Keratinocyte (primary cell): ENCODE measurements around the gene CDHR2. TPM values are rescaled to one million over a fixed set of nuclear protein-coding genes. Genes with fewer than 3 reads are reported as not detected.

Experiments used
- DNase-seq: peaks from one replicate; pipeline ENCODE4 v3.0.0-alpha.2; 2011; ENCODE audit warnings: low read depth, missing footprints, low spot score
- FAIRE-seq: peaks from 2 replicates; lab custom pipeline; 2011; peaks lifted over from hg19 to GRCh38; lab: Jason Lieb, UNC
- H2AFZ ChIP-seq: 2 replicates; pipeline ENCODE4 v1.6.0; 2012; ENCODE audit warnings: low read length, control low read depth, inconsistent platforms; ENCODE audit not compliant: control insufficient read depth
- H3K27ac ChIP-seq: 2 replicates; pipeline ENCODE4 v1.5.1; 2011; ENCODE audit warnings: low read length; ENCODE audit not compliant: control insufficient read depth, insufficient read depth
- H3K27me3 ChIP-seq: 3 replicates; pipeline ENCODE4 v1.6.0; 2011; ENCODE audit warnings: low read length; ENCODE audit not compliant: control insufficient read depth, insufficient read depth; ENCODE audit errors: extremely low read depth
- H3K36me3 ChIP-seq, 2 experiments: 2 replicates in 1 of 2; 3 replicates in 1 of 2; pipeline ENCODE4 v1.5.1; 2011; ENCODE audit warnings: low read length in 2 of 2, mild to moderate bottlenecking in 1 of 2; ENCODE audit not compliant: control insufficient read depth in 2 of 2, insufficient read depth in 2 of 2; ENCODE audit errors: extremely low read depth in 1 of 2
- H3K4me1 ChIP-seq: 3 replicates; pipeline ENCODE4 v1.5.1; 2011; ENCODE audit warnings: low read length; ENCODE audit not compliant: control insufficient read depth, insufficient read depth; ENCODE audit errors: extremely low read depth
- H3K4me2 ChIP-seq: 3 replicates; pipeline ENCODE4 v1.6.0; 2011; ENCODE audit warnings: low read depth, low read length; ENCODE audit not compliant: control insufficient read depth, insufficient read depth; ENCODE audit errors: extremely low read depth
- H3K4me3 ChIP-seq, 3 experiments: fragments of 200-600 bp in 1 of 3; sonication (generic) in 1 of 3; 2 replicates in 2 of 3; 3 replicates in 1 of 3; pipeline ENCODE4 v1.5.1; 2011 to 2016; ENCODE audit warnings: low read length in 3 of 3, mild to moderate bottlenecking in 3 of 3, control low read depth in 2 of 3, inconsistent platforms in 1 of 3, low read depth in 1 of 3, mixed read lengths in 1 of 3, mixed run types in 1 of 3, moderate library complexity in 1 of 3; ENCODE audit not compliant: control insufficient read depth in 2 of 3, insufficient read depth in 2 of 3; ENCODE audit errors: extremely low read depth in 1 of 3
- H3K79me2 ChIP-seq: 2 replicates; pipeline ENCODE4 v1.6.0; 2012; ENCODE audit warnings: low read length; ENCODE audit not compliant: control insufficient read depth, insufficient read depth
- H3K9ac ChIP-seq: 3 replicates; pipeline ENCODE4 v1.6.0; 2011; ENCODE audit warnings: low read length; ENCODE audit not compliant: control insufficient read depth, insufficient read depth; ENCODE audit errors: extremely low read depth
- H3K9me1 ChIP-seq: 3 replicates; pipeline ENCODE4 v1.6.0; 2011; ENCODE audit warnings: low read length; ENCODE audit not compliant: control insufficient read depth, insufficient read depth; ENCODE audit errors: extremely low read depth
- H3K9me3 ChIP-seq: 2 replicates; pipeline ENCODE4 v1.5.1; 2012; ENCODE audit warnings: low read depth, low read length; ENCODE audit not compliant: control insufficient read depth
- H4K20me1 ChIP-seq: 3 replicates; pipeline ENCODE4 v1.6.0; 2011; ENCODE audit warnings: low read length; ENCODE audit not compliant: control insufficient read depth, insufficient read depth; ENCODE audit errors: extremely low read depth
- EZH2 ChIP-seq: IDR thresholded peaks from one replicate; pipeline ENCODE4 v1.6.1; 2012; ENCODE audit warnings: inconsistent platforms, mild to moderate bottlenecking, low read length, moderate library complexity
- dilution Hi-C: fragments of 300-500 bp; cut with MboI; formaldehyde crosslinking; loops from one replicate; pipeline ENCODE4 v1.7.0; 2020; ENCODE audit warnings: low sequenced_read_pairs; ENCODE audit not compliant: extremely low pct_ligation_motif_present
- polyA plus RNA-seq, 5 experiments: library from polyadenylated mRNA; depleted of rRNA in 3 of 5; stranded (reverse) in 3 of 5; stranded (forward) in 1 of 5; unstranded in 1 of 5; fragments of >200 nt; gene quantifications; 1 replicate in 1 of 5; 2 replicates in 3 of 5; 3 replicates in 1 of 5; pipeline versions ENCODE4 v1.2.1 to v1.2.3, GENCODE V29; 2011 to 2012; ENCODE audit warnings: missing spikeins in 2 of 5, low read depth in 1 of 5, low replicate concordance in 1 of 5
- TF ChIP-seq, protein P1 (sequence below), 3 experiments: IDR thresholded peaks in 1 of 3; conservative IDR thresholded peaks in 1 of 3; optimal IDR thresholded peaks in 1 of 3; 2 replicates in 2 of 3; 3 replicates in 1 of 3; pipeline versions ENCODE3 to v1.5.1; 2011; ENCODE audit warnings: low read length in 3 of 3, mild to moderate bottlenecking in 3 of 3, moderate library complexity in 2 of 3, control low read depth in 1 of 3, inconsistent platforms in 1 of 3; ENCODE audit not compliant: insufficient read depth in 2 of 3; ENCODE audit errors: extremely low read depth in 1 of 3

The CDHR2 gene
- polyA plus RNA-seq, 1 donor (not counting 4 experiments of a cell fraction or from before 2014, with no cell fraction given) = not detected

GRCh38 chr5:176624142-176624541 lies 75.0 kb downstream of the CDHR2 start:
- no peak overlapping the region for H3K27ac ChIP-seq
- TF ChIP-seq EZH2 = no peak
- TF ChIP-seq, protein P1, sequence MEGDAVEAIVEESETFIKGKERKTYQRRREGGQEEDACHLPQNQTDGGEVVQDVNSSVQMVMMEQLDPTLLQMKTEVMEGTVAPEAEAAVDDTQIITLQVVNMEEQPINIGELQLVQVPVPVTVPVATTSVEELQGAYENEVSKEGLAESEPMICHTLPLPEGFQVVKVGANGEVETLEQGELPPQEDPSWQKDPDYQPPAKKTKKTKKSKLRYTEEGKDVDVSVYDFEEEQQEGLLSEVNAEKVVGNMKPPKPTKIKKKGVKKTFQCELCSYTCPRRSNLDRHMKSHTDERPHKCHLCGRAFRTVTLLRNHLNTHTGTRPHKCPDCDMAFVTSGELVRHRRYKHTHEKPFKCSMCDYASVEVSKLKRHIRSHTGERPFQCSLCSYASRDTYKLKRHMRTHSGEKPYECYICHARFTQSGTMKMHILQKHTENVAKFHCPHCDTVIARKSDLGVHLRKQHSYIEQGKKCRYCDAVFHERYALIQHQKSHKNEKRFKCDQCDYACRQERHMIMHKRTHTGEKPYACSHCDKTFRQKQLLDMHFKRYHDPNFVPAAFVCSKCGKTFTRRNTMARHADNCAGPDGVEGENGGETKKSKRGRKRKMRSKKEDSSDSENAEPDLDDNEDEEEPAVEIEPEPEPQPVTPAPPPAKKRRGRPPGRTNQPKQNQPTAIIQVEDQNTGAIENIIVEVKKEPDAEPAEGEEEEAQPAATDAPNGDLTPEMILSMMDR (optimal IDR thresholded peaks at IDR 0.05 in 1 of 3, IDR thresholded peaks at IDR 0.05 in 1 of 3, conservative IDR thresholded peaks at IDR 0.05 in 1 of 3; ENCODE audit: extremely low read depth in 1 of 3, insufficient read depth in 2 of 3, low read length in 3 of 3) = no peak
- H3K36me3 ChIP-seq = no peaks in the 10 kb centered on the region
- no peaks in the 10 kb centered on the region for H3K9me3 ChIP-seq
- H3K27me3 ChIP-seq = peaks cover 17% of the 10 kb centered on the region
- H3K4me3 ChIP-seq = no peak overlapping the region
- H3K4me2 ChIP-seq = no peak overlapping the region
- H3K9me1 ChIP-seq = no peaks in the 10 kb centered on the region
- no peak for FAIRE-seq
- H4K20me1 ChIP-seq = peaks cover 4% of the 10 kb centered on the region
- H3K4me1 ChIP-seq = peaks cover 46% of the 10 kb centered on the region
- DNase-seq = no peak
- no peak overlapping the region for H2AFZ ChIP-seq
- H3K79me2 ChIP-seq = no peaks in the 10 kb centered on the region
- dilution Hi-C loops = no loop called here
- H3K9ac ChIP-seq = no peak overlapping the region

- Histone ChIP-seq H2AFZ (no peak overlapping the region), H3K9ac (no peak overlapping the region), H3K4me3 (no peak overlapping the region), H3K27me3 (peaks cover 16% of the 10 kb centered on the region), H3K4me2 (no peak overlapping the region), H3K4me1 (peaks cover 43% of the 10 kb centered on the region), H3K79me2 (no peaks in the 10 kb centered on the region), H4K20me1 (peaks cover 4% of the 10 kb centered on the region), H3K9me3 (no peaks in the 10 kb centered on the region), H3K36me3 (no peaks in the 10 kb centered on the region), H3K9me1 (no peaks in the 10 kb centered on the region), H3K27ac (no peak overlapping the region)
- no peak for TF ChIP-seq EZH2
- dilution Hi-C loops = no loop called here
- DNase-seq (no peak), FAIRE-seq (no peak)
Observed at GRCh38 chr5:176624938-176625337, 75.8 kb downstream of the CDHR2 start.

GRCh38 chr5:176625512-176625911 lies 76.4 kb downstream of the CDHR2 start:
- no peak for DNase-seq
- no peaks in the 10 kb centered on the region for H3K9me3 ChIP-seq
- FAIRE-seq = peak; percentile 17
- H3K36me3 ChIP-seq = no peaks in the 10 kb centered on the region
- no peak overlapping the region for H3K27ac ChIP-seq
- TF ChIP-seq EZH2 = no peak
- TF ChIP-seq, protein P1 (optimal IDR thresholded peaks at IDR 0.05 in 1 of 3, IDR thresholded peaks at IDR 0.05 in 1 of 3, conservative IDR thresholded peaks at IDR 0.05 in 1 of 3; ENCODE audit: extremely low read depth in 1 of 3, insufficient read depth in 2 of 3, low read length in 3 of 3) = no peak
- dilution Hi-C loops = no loop called here
- peaks cover 43% of the 10 kb centered on the region for H3K4me1 ChIP-seq
- no peak overlapping the region for H3K9ac ChIP-seq
- H2AFZ ChIP-seq = no peak overlapping the region
- H3K4me3 ChIP-seq = no peak overlapping the region
- H3K4me2 ChIP-seq = no peak overlapping the region
- no peaks in the 10 kb centered on the region for H3K79me2 ChIP-seq
- peaks cover 14% of the 10 kb centered on the region for H3K27me3 ChIP-seq
- no peaks in the 10 kb centered on the region for H3K9me1 ChIP-seq
- H4K20me1 ChIP-seq = peaks cover 4% of the 10 kb centered on the region
